Muscle of back (tissue), 13 donors: ENCODE measurements around the gene OR10G6. TPM values are rescaled to one million over a fixed set of nuclear protein-coding genes. Genes with fewer than 3 reads are reported as not detected.
"Not testable (repeated sequence)": the region's sequence is repeated elsewhere in the genome, so short reads cannot be mapped to it uniquely, and the experiment has no call there.

ENCODE experiments used
- DNase-seq, 3 donors: peaks; one replicate each; pipeline versions ENCODE4 v3.0.0 to v3.0.0-alpha.2; 2013
- long read RNA-seq, 9 donors: transcript quantifications; one replicate each; lab custom pipeline, GENCODE V29; 2026
- polyA plus RNA-seq, 10 donors: library from polyadenylated mRNA; unstranded; fragments of 120-200 nt; gene quantifications; one replicate each; pipeline ENCODE4 v1.2.1, GENCODE V29; 2013; ENCODE audit not compliant: insufficient read length in 10 of 10

OR10G6 gene
- not detected for polyA plus RNA-seq
- long read RNA-seq, donor 1 = 0 reads
- long read RNA-seq, donor 2 = 0 reads
- long read RNA-seq, donor 3 = 0 reads
- long read RNA-seq, donor 4 = 0 reads
- long read RNA-seq, donor 5 = 0 reads
- long read RNA-seq, donor 6 = 0 reads
- long read RNA-seq, donor 7 = 0 reads
- long read RNA-seq, donor 8 = 0 reads
- long read RNA-seq, donor 9 = 0 reads

- no peak for DNase-seq
Observed at GRCh38 chr11:123995119-123995518, at the start of gene OR10G6. OR10G6 (minus strand) TSS chr11:123995161; CDS start chr11:123995161, 0 bp downstream.

- DNase-seq = no peak
Observed at GRCh38 chr11:124043420-124043819, 48.5 kb upstream of the OR10G6 start.

GRCh38 chr11:124041254-124041653 is 46.3 kb upstream of the OR10G6 start, which contains the start of gene OR10G7:
OR10G7 (minus strand) TSS chr11:124041325; CDS start chr11:124039001, 2,324 bp downstream.
- no peak for DNase-seq

GRCh38 chr11:124039557-124039956 is 44.6 kb upstream of the OR10G6 start:
- no peak for DNase-seq

- DNase-seq = peak in 2 of 3 donors; percentile 0 to 18
Observed at GRCh38 chr11:124036666-124037065, 41.7 kb upstream of the OR10G6 start.

GRCh38 chr11:124026498-124026897 is 31.5 kb upstream of the OR10G6 start, which contains the start of gene OR10G8:
OR10G8 (plus strand) TSS chr11:124026798; CDS start chr11:124029623, 2,825 bp downstream.
- DNase-seq = no peak

GRCh38 chr11:124015837-124016236 is 20.9 kb upstream of the OR10G6 start:
- not testable (repeated sequence) for DNase-seq

GRCh38 chr11:124012697-124013096 is 17.7 kb upstream of the OR10G6 start, which contains the start of gene OR10G4:
OR10G4 (plus strand) TSS chr11:124012997; CDS start chr11:124015575, 2,578 bp downstream.
- DNase-seq = no peak

GRCh38 chr11:123979311-123979710 is 15.7 kb downstream of the OR10G6 start:
- DNase-seq = no peak

GRCh38 chr11:123977731-123978347 is 17.1 kb downstream of the OR10G6 start, which contains the start of gene OR10S1:
OR10S1 (minus strand) TSS chr11:123977781; CDS start chr11:123977664, 117 bp downstream.
- DNase-seq = no peak

- DNase-seq = no peak
Observed at GRCh38 chr11:123976770-123977560, 18.0 kb downstream of the OR10G6 start.

GRCh38 chr11:123973816-123974215 is 21.1 kb downstream of the OR10G6 start:
- DNase-seq = peak in 1 of 3 donors; percentile 33

- no peak for DNase-seq
Observed at GRCh38 chr11:123956752-123957151, 38.2 kb downstream of the OR10G6 start.

GRCh38 chr11:123945132-123945531 is 49.8 kb downstream of the OR10G6 start:
- DNase-seq = no peak

Other genes with a start within 250 kb of the OR10G6 start
- not detected for gene OR6X1, start 240.6 kb downstream of the OR10G6 start, polyA plus RNA-seq
- gene OR6M1, start 188.8 kb downstream of the OR10G6 start, polyA plus RNA-seq = not detected
- not detected for gene TMEM225, start 109.5 kb downstream of the OR10G6 start, polyA plus RNA-seq
- under 1 TPM in 6 of 10 donors, not detected in 4; 0.05 to 0.21 (median 0.11) TPM for gene OR8D4, start 93.0 kb downstream of the OR10G6 start, polyA plus RNA-seq
- gene OR4D5, start 55.5 kb downstream of the OR10G6 start, polyA plus RNA-seq = not detected
- not detected for gene OR6T1, start 51.3 kb downstream of the OR10G6 start, polyA plus RNA-seq
- not detected for gene OR10S1, start 17.4 kb downstream of the OR10G6 start, polyA plus RNA-seq
- under 1 TPM in 1 of 10 donors, not detected in 9; 0.06 TPM for gene OR10G4, start 17.8 kb upstream of the OR10G6 start, polyA plus RNA-seq
- not detected for gene OR10G9, start 27.9 kb upstream of the OR10G6 start, polyA plus RNA-seq
- not detected for gene OR10G8, start 31.6 kb upstream of the OR10G6 start, polyA plus RNA-seq
- gene OR10G7, start 46.2 kb upstream of the OR10G6 start, polyA plus RNA-seq = not detected
- 100 to 1,000 TPM in 7 of 10 donors, 10 to 100 TPM in 3; 73.6 to 136 (median 107) TPM for gene VWA5A, start 120.3 kb upstream of the OR10G6 start, polyA plus RNA-seq
- not detected for gene OR10D3, start 188.2 kb upstream of the OR10G6 start, polyA plus RNA-seq
- under 1 TPM in 1 of 10 donors, not detected in 9; 0.06 TPM for gene OR8G1, start 245.9 kb upstream of the OR10G6 start, polyA plus RNA-seq